ENCODE data around the gene LSM10.

DNA sequence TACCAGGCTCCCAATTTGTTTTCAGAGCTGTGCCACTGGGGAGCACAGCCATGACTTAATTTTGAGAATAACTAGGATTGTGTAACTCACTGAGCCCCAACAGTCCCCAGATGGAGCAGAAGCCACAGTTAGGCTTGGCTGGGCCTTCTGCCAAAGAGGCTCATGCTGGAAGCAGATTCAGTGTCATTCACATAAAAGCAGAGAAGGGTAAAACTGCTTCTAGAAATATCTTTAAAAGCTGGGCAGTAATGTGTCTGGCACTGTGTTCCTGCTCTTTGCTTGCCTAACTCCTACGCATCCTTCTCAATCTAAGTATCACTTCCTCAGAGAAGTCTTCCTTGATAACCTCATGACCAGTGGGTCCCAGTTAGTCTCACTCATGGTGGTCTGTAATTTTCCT, 32.3 kb downstream of the LSM10 start:
- TF ChIP-seq POLR2A (IDR thresholded peaks at IDR 0.05; ENCODE audit: low read depth, low read length) = no peak
- no peak for TF ChIP-seq TAF1 (IDR thresholded peaks at IDR 0.05; ENCODE audit: low read depth, low read length)
- no peak for TF ChIP-seq POLR2AphosphoS5 (IDR thresholded peaks at IDR 0.05; ENCODE audit: low read depth, low read length)
- TF ChIP-seq SPI1 (IDR thresholded peaks at IDR 0.05; ENCODE audit: low read depth, low read length) = peak; percentile 94
- TF ChIP-seq PAX5 (IDR thresholded peaks at IDR 0.05; ENCODE audit: insufficient read depth, low read length, severe bottlenecking) = no peak
